Vagina (tissue), 2 donors: ENCODE results near the gene GOPC.

Experiments used
- POLR2A ChIP-seq, 2 donors: fragments of 450-650 bp; IDR thresholded peaks; one replicate each; pipeline ENCODE4 v1.6.1; 2017; ENCODE audit warnings: antibody characterized with exemption in 2 of 2, mild to moderate bottlenecking in 2 of 2, moderate library complexity in 2 of 2
- POLR2AphosphoS5 ChIP-seq, 2 donors: sonication (generic); formaldehyde crosslinking; IDR thresholded peaks; one replicate each; pipeline ENCODE4 v1.9.0; 2017; ENCODE audit warnings: antibody characterized with exemption in 2 of 2, mild to moderate bottlenecking in 2 of 2, low read depth in 1 of 2; ENCODE audit not compliant: insufficient read depth in 1 of 2
- TF ChIP-seq, protein P1 (sequence below), 3 experiments: fragments of 450-650 bp in 2 of 3; fragments of 200-600 bp in 1 of 3; sonication (generic) in 1 of 3; IDR thresholded peaks; one replicate each; pipeline ENCODE4 v1.5.1; 2017 to 2019; ENCODE audit warnings: antibody characterized with exemption in 3 of 3, mild to moderate bottlenecking in 2 of 3, moderate library complexity in 2 of 3

GRCh38 chr6:117597755-117598154 lies 4.6 kb downstream of the GOPC start:
- TF ChIP-seq, protein P1, sequence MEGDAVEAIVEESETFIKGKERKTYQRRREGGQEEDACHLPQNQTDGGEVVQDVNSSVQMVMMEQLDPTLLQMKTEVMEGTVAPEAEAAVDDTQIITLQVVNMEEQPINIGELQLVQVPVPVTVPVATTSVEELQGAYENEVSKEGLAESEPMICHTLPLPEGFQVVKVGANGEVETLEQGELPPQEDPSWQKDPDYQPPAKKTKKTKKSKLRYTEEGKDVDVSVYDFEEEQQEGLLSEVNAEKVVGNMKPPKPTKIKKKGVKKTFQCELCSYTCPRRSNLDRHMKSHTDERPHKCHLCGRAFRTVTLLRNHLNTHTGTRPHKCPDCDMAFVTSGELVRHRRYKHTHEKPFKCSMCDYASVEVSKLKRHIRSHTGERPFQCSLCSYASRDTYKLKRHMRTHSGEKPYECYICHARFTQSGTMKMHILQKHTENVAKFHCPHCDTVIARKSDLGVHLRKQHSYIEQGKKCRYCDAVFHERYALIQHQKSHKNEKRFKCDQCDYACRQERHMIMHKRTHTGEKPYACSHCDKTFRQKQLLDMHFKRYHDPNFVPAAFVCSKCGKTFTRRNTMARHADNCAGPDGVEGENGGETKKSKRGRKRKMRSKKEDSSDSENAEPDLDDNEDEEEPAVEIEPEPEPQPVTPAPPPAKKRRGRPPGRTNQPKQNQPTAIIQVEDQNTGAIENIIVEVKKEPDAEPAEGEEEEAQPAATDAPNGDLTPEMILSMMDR (IDR thresholded peaks at IDR 0.05) = no peak
- TF ChIP-seq POLR2A (IDR thresholded peaks at IDR 0.05) = no peak
- no peak for TF ChIP-seq POLR2AphosphoS5 (IDR thresholded peaks at IDR 0.05; ENCODE audit: insufficient read depth in 1 of 2, low read depth in 1 of 2)
